HG02798 (cell line): ENCODE data around the gene TSHZ3.

ENCODE experiments used
- ATAC-seq: cut with Tn5 transposase; IDR thresholded peaks from one replicate; pipeline ENCODE4 v1.9.1; 2021; ENCODE audit warnings: mild to moderate bottlenecking; ENCODE audit not compliant: unreplicated experiment, poor library complexity

TSHZ3 gene

GRCh38 chr19:31252441-31252840 lies 96.8 kb downstream of the TSHZ3 start:
- no peak for ATAC-seq

- no peak for ATAC-seq
Measured at GRCh38 chr19:31249217-31249616, 100.0 kb downstream of the TSHZ3 start.

- ATAC-seq, result no peak
Measured at GRCh38 chr19:31235806-31236205, 113.4 kb downstream of the TSHZ3 start.

- ATAC-seq, result no peak
Measured at GRCh38 chr19:31233295-31233800, 115.9 kb downstream of the TSHZ3 start.

GRCh38 chr19:31232871-31233270 lies 116.4 kb downstream of the TSHZ3 start:
- ATAC-seq, result no peak

- no peak for ATAC-seq
Measured at GRCh38 chr19:31232180-31232579, 117.1 kb downstream of the TSHZ3 start.

GRCh38 chr19:31231237-31231636 lies 118.0 kb downstream of the TSHZ3 start:
- ATAC-seq, result no peak

GRCh38 chr19:31226151-31226935 lies 122.9 kb downstream of the TSHZ3 start:
- no peak for ATAC-seq
